ENCODE measurements around the gene RUNDC1.

Gene RUNDC1

GRCh38 chr17:43027091-43028032, 47.0 kb downstream of the RUNDC1 start:
- TF ChIP-seq, protein P1, sequence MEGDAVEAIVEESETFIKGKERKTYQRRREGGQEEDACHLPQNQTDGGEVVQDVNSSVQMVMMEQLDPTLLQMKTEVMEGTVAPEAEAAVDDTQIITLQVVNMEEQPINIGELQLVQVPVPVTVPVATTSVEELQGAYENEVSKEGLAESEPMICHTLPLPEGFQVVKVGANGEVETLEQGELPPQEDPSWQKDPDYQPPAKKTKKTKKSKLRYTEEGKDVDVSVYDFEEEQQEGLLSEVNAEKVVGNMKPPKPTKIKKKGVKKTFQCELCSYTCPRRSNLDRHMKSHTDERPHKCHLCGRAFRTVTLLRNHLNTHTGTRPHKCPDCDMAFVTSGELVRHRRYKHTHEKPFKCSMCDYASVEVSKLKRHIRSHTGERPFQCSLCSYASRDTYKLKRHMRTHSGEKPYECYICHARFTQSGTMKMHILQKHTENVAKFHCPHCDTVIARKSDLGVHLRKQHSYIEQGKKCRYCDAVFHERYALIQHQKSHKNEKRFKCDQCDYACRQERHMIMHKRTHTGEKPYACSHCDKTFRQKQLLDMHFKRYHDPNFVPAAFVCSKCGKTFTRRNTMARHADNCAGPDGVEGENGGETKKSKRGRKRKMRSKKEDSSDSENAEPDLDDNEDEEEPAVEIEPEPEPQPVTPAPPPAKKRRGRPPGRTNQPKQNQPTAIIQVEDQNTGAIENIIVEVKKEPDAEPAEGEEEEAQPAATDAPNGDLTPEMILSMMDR (IDR thresholded peaks at IDR 0.05; ENCODE audit: low read depth, low read length) = no peak
- no peak for TF ChIP-seq MYC (IDR thresholded peaks at IDR 0.05; ENCODE audit: low read depth, low read length)
- no peak for TF ChIP-seq MAX (IDR thresholded peaks at IDR 0.05; ENCODE audit: low read depth, low read length)
- TF ChIP-seq POLR2A (IDR thresholded peaks at IDR 0.05; ENCODE audit: extremely low read depth, insufficient read length) = no peak
- DNase-seq (ENCODE audit: low read depth) = no peak
- no peak overlapping the region for H3K4me3 ChIP-seq (ENCODE audit: low read depth, low read length)

DNA sequence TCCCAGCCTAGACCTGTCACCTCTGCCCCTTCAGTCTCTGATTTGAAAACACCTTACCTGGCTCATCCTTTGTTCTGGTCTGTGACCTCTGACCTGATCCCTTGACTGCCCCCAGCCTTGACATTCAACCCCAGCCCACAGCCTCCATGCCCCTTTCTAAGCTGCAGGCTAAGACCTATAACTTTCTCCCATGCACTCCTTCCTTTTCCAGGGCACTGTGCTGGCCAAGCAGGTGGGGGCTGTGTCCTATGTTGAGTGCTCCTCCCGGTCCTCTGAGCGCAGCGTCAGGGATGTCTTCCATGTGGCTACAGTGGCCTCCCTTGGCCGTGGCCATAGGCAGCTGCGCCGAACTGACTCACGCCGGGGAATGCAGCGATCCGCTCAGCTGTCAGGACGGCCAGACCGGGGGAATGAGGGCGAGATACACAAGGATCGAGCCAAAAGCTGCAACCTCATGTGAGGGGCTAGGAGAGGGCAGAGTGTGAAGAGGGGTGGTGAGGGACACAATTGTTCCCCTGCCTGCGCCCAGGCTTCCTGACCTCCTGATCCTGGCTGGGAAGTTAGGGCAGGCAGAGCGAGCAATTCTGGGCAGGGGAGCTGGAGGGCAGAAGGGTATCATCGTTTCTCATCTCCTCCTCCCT, 48.0 kb downstream of the RUNDC1 start:
- no peak for DNase-seq (ENCODE audit: low read depth)
- TF ChIP-seq MYC (IDR thresholded peaks at IDR 0.05; ENCODE audit: low read depth, low read length) (no peak), MAX (IDR thresholded peaks at IDR 0.05; ENCODE audit: low read depth, low read length) (no peak), POLR2A (IDR thresholded peaks at IDR 0.05; ENCODE audit: extremely low read depth, insufficient read length) (no peak)
- TF ChIP-seq, protein P1 (IDR thresholded peaks at IDR 0.05; ENCODE audit: low read depth, low read length) = no peak
- H3K4me3 ChIP-seq (ENCODE audit: low read depth, low read length) = no peak overlapping the region

DNA sequence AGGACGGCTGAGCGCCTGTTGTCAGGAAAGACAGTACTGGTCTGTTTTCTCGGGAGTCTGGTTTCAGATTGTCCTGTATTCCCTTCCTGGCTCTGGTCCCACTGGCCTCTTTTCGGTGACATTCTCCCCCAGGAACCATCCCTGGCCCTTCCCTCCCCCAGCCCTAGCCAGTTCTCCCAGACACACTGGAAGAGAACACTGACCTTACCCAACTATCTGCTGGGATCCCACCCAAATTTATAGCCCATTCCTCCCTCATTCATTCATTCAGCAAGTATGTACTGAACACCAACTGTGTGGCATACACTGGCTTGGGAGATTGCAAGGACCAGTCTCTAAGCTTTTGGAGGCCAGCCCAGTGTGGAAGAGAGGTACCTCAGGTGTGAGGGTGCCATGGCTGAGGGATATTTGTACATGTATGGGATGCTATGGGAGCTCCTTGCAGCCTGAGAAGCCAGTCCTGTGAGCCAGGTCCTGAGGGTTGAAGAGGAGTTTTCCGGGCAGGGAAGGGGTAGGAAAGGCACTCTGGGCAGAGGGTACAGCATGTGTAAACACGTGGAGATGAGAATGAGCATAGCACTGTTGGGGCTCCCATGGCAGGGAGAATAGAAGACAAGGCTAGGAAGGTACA, 49.9 kb downstream of the RUNDC1 start:
- no peak for DNase-seq (ENCODE audit: low read depth)
- TF ChIP-seq, protein P1 (IDR thresholded peaks at IDR 0.05; ENCODE audit: low read depth, low read length) = no peak
- TF ChIP-seq MAX (IDR thresholded peaks at IDR 0.05; ENCODE audit: low read depth, low read length) (no peak), MYC (IDR thresholded peaks at IDR 0.05; ENCODE audit: low read depth, low read length) (no peak)
- no peak overlapping the region for H3K4me3 ChIP-seq (ENCODE audit: low read depth, low read length)

DNA sequence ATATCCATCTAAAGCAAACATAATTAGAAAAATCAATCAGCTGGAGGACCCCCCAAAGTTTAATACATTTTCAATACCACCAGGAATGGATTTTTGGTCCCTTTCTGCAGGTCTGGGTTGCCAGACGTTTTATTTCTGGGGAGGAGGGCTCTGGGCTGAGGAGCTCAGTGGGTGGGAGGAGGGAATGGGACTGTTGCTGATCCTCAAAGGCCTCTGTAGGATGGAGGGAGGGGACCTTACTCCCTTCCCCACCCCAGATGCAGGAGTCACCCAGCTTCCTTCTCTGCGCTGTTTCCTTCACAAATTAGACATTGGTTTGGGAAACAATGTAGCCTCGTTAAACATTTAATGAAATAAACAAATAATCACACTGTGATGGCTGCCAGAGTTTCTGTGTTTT, 51.3 kb downstream of the RUNDC1 start:
- H3K4me3 ChIP-seq (ENCODE audit: low read depth, low read length) = no peak overlapping the region
- TF ChIP-seq POLR2A (IDR thresholded peaks at IDR 0.05; ENCODE audit: extremely low read depth, insufficient read length) (no peak), MAX (IDR thresholded peaks at IDR 0.05; ENCODE audit: low read depth, low read length) (no peak), MYC (IDR thresholded peaks at IDR 0.05; ENCODE audit: low read depth, low read length) (no peak)
- TF ChIP-seq, protein P1 (IDR thresholded peaks at IDR 0.05; ENCODE audit: low read depth, low read length) = no peak
- no peak for DNase-seq (ENCODE audit: low read depth)

DNA sequence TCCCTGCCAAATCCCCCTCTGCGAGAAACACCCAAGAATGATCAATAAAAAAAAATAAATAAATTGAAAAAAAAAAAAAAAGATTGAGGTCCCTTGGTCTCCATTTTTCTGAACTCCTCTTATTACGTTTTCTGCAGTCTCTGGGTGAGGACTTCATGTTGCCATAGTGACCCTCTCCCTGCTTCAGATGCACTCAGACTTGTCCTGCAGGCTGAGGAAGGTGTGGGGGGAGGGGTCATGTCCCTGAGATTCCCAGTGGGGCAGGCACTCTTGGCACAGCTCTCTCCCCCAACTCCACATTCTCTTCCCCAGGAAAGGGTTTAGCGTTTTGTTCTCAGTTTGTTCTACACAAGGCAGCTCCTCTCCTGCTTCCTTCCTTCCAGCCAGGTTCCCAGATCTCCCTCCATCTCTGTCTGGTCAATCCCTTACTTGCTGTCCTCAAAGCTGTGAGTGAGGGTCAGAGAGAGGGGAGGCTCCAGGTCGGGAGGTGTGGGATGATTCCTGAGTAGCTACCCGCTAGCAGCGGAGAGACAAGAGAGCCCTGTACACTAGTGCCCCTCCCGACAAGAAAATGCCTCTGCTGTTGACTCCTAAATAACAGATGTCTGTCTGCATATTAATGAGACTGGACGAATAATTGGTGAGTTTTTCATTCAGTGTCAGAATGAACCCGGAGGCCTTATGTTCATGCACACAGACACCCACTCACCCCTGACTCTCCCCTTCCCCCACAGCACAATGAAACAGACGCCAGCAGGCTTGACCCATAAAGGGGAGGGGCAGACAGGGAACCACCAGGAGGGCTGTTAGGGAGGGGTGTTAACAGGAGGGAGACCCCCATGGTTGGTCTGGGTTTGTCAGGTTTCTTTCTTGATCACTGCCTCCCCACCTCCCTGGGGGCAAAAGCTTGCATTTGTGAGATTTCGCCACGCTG, 53.9 kb downstream of the RUNDC1 start:
- TF ChIP-seq POLR2A (IDR thresholded peaks at IDR 0.05; ENCODE audit: extremely low read depth, insufficient read length) (no peak), MYC (IDR thresholded peaks at IDR 0.05; ENCODE audit: low read depth, low read length) (no peak), MAX (IDR thresholded peaks at IDR 0.05; ENCODE audit: low read depth, low read length) (no peak)
- TF ChIP-seq, protein P1 (IDR thresholded peaks at IDR 0.05; ENCODE audit: low read depth, low read length) = no peak
- DNase-seq (ENCODE audit: low read depth) = no peak
- no peak overlapping the region for H3K4me3 ChIP-seq (ENCODE audit: low read depth, low read length)

Data from NB4 (cell line).